A549 (cell line): ENCODE data around the gene KRT5. TPM values are rescaled to one million over a fixed set of nuclear protein-coding genes. Genes with fewer than 3 reads are reported as not detected.
"Not testable (repeated sequence)": the region's sequence is repeated elsewhere in the genome, so short reads cannot be mapped to it uniquely, and the experiment has no call there.

Experiments
- ATAC-seq, 2 experiments: fragments of 200-7000 bp in 1 of 2; fragments of >200 bp in 1 of 2; cut with Nextera tagmentation in 1 of 2; cut with Tn5 transposase in 1 of 2; 3 replicates each; pipeline versions ENCODE4 v1.8.0 to v1.9.1; 2018 to 2020; ENCODE audit warnings: mild to moderate bottlenecking in 1 of 2, moderate library complexity in 1 of 2
- CTCF ChIA-PET: fragments of 300-600 bp; sonication (Branson Sonifier 250); formaldehyde crosslinking; extraction: SDS; loops from one replicate; lab custom pipeline; 2021; ENCODE audit warnings: antibody characterized with exemption, inconsistent platforms; lab: Yijun Ruan, JAX
- POLR2A ChIA-PET: fragments of 350-600 bp; formaldehyde crosslinking; extraction: SDS; loops from one replicate; lab custom pipeline; 2021; ENCODE audit warnings: antibody characterized with exemption, inconsistent platforms; lab: Yijun Ruan, JAX
- DNase-seq, 2 experiments: peaks; one replicate each; pipeline versions ENCODE4 v3.0.0 to v3.0.0-alpha.2; 2011 to 2016; ENCODE audit warnings: low read depth in 1 of 2, low spot score in 1 of 2
- FAIRE-seq: peaks from 2 replicates; lab custom pipeline; 2011; peaks lifted over from hg19 to GRCh38; lab: Jason Lieb, UNC
- H3K27ac ChIP-seq, 2 experiments: fragments of >200 bp; sonication (Bioruptor Twin); formaldehyde crosslinking; 3 replicates each; pipeline ENCODE4 v1.5.1; 2016 to 2017
- H3K4me1 ChIP-seq: fragments of >200 bp; sonication (Bioruptor Twin); formaldehyde crosslinking; 3 replicates; pipeline ENCODE4 v1.6.1; 2016
- H3K4me2 ChIP-seq: fragments of >200 bp; sonication (Bioruptor Twin); formaldehyde crosslinking; 3 replicates; pipeline ENCODE4 v1.6.1; 2016
- H3K4me3 ChIP-seq: fragments of >200 bp; sonication (Bioruptor Twin); formaldehyde crosslinking; 3 replicates; pipeline ENCODE4 v1.5.1; 2016
- H3K9me3 ChIP-seq: fragments of >200 bp; sonication (Bioruptor Twin); formaldehyde crosslinking; 3 replicates; pipeline ENCODE4 v1.6.1; 2016
- BHLHE40 ChIP-seq: IDR thresholded peaks from 2 replicates; pipeline ENCODE4 v1.6.1; 2012; ENCODE audit warnings: low read depth, low read length, inconsistent platforms
- CEBPB ChIP-seq, 2 experiments: fragments of >200 bp in 1 of 2; sonication (Bioruptor Twin) in 1 of 2; formaldehyde crosslinking in 1 of 2; IDR thresholded peaks; 2 replicates each; pipeline ENCODE4 v1.6.1; 2012 to 2016
- CHD2 ChIP-seq: fragments of 150-350 bp; IDR thresholded peaks from 2 replicates; pipeline ENCODE4 v1.6.1; 2014; ENCODE audit warnings: low read length; ENCODE audit not compliant: partially characterized antibody
- CHD4 ChIP-seq: fragments of 200-600 bp; sonication (generic); IDR thresholded peaks from 2 replicates; pipeline ENCODE4 v1.6.1; 2016; ENCODE audit warnings: antibody characterized with exemption, mild to moderate bottlenecking, borderline replicate concordance
- CTCF ChIP-seq: fragments of >200 bp; sonication (Bioruptor Twin); formaldehyde crosslinking; IDR thresholded peaks from 3 replicates; pipeline ENCODE4 v1.5.1; 2016
- E2F6 ChIP-seq: IDR thresholded peaks from 2 replicates; pipeline ENCODE4 v1.6.1; 2012; ENCODE audit warnings: low read depth, borderline replicate concordance
- EHMT2 ChIP-seq: fragments of 200-600 bp; sonication (generic); IDR thresholded peaks from 2 replicates; pipeline ENCODE4 v1.6.1; 2016; ENCODE audit warnings: antibody characterized with exemption, low read depth, mild to moderate bottlenecking, moderate library complexity
- GATA3 ChIP-seq: IDR thresholded peaks from 2 replicates; pipeline ENCODE4 v1.6.1; 2012; ENCODE audit warnings: borderline replicate concordance
- HOXA7 ChIP-seq: fragments of 250-450 bp; sonication (Bioruptor Pico); IDR thresholded peaks from 2 replicates; pipeline ENCODE4 v1.5.0; 2020; ENCODE audit warnings: mild to moderate bottlenecking, moderate library complexity
- HOXB5 ChIP-seq: fragments of 250-450 bp; sonication (Bioruptor Pico); IDR thresholded peaks from 2 replicates; pipeline ENCODE4 v1.5.0; 2020; ENCODE audit warnings: mild to moderate bottlenecking, moderate library complexity
- JUNB ChIP-seq: fragments of >200 bp; sonication (Bioruptor Twin); formaldehyde crosslinking; IDR thresholded peaks from 2 replicates; pipeline ENCODE4 v1.6.1; 2016
- MAFK ChIP-seq: fragments of 450-650 bp; IDR thresholded peaks from 2 replicates; pipeline ENCODE4 v1.6.1; 2014; ENCODE audit not compliant: partially characterized antibody
- MYC ChIP-seq: IDR thresholded peaks from 2 replicates; pipeline ENCODE4 v1.6.1; 2012; ENCODE audit warnings: mild to moderate bottlenecking, inconsistent platforms, low read length, improper control_type of control experiment, borderline replicate concordance
- RARB ChIP-seq: fragments of 250-450 bp; sonication (Bioruptor Pico); IDR thresholded peaks from 2 replicates; pipeline ENCODE4 v1.8.0; 2021; ENCODE audit warnings: mild to moderate bottlenecking, moderate library complexity
- RFX5 ChIP-seq: fragments of 450-650 bp; IDR thresholded peaks from 2 replicates; pipeline ENCODE4 v1.7.1; 2014; ENCODE audit warnings: antibody characterized with exemption, mild to moderate bottlenecking, moderate library complexity
- SREBF2 ChIP-seq: fragments of 450-650 bp; IDR thresholded peaks from 2 replicates; pipeline ENCODE4 v1.6.1; 2014; ENCODE audit warnings: mild to moderate bottlenecking, moderate library complexity
- ZFP36 ChIP-seq: fragments of 450-650 bp; IDR thresholded peaks from 2 replicates; pipeline ENCODE4 v1.6.1; 2014; ENCODE audit warnings: borderline replicate concordance; ENCODE audit not compliant: partially characterized antibody
- ZNF302 ChIP-seq: fragments of 250-450 bp; sonication (Bioruptor Pico); IDR thresholded peaks from 2 replicates; pipeline ENCODE4 v1.9.0; 2021; ENCODE audit warnings: inconsistent platforms, mild to moderate bottlenecking, moderate library complexity
- WGBS: methylation state at CpG from one replicate; pipeline ENCODE4 v1.1.6; 2017; ENCODE audit errors: missing lambda C conversion rate; 5-methylcytosine and 5-hydroxymethylcytosine counted together
- polyA plus RNA-seq, 4 experiments: library from polyadenylated mRNA; depleted of rRNA in 3 of 4; stranded (reverse); fragments of >200 nt; fragmentation: RNase III in 1 of 4; extraction: RNeasy Plus Mini Kit Qiagen cat#74134 plus additional on column Dnase treatment in 1 of 4; gene quantifications; 2 replicates in 3 of 4; 3 replicates in 1 of 4; pipeline ENCODE4 v1.2.3, GENCODE V29; 2011 to 2017

KRT5 gene
- polyA plus RNA-seq, 2 of the 4 experiments (the other 2 are of a cell fraction): 0.06 to 0.25 TPM

- no peak for TF ChIP-seq MYC
Observed at GRCh38 chr12:52501490-52501889, 18.7 kb downstream of the KRT5 start (continued).

GRCh38 chr12:52500574-52500973 lies 19.6 kb downstream of the KRT5 start:
- not testable (repeated sequence) for H3K4me2 ChIP-seq, FAIRE-seq
- 59% methylated on average over 6 of the region's 6 CpGs for WGBS

GRCh38 chr12:52499806-52500560 lies 20.2 kb downstream of the KRT5 start:
- no peak for TF ChIP-seq SREBF2
- TF ChIP-seq CHD4: no peak
- TF ChIP-seq E2F6: no peak
- no peak for TF ChIP-seq HOXA7 (CRISPR knock-in tag)
- TF ChIP-seq ZNF302 (CRISPR knock-in tag): no peak
- no peak for TF ChIP-seq CTCF
- no peak for TF ChIP-seq BHLHE40
- TF ChIP-seq ZFP36: no peak
- WGBS: 80% methylated on average over 5 of the region's 5 CpGs
- no peak for FAIRE-seq
- peaks cover 31% of the 10 kb centered on the region for H3K4me1 ChIP-seq
- no peak for ATAC-seq
- DNase-seq: no peak
- no peak overlapping the region for H3K4me2 ChIP-seq
- H3K4me3 ChIP-seq: no peak overlapping the region
- ChIA-PET POLR2A (no interaction called here), CTCF (interaction anchor here (0.7 to 1.5 kb wide), 9 partner anchors 8 to 343 kb away, joined by 3 to 9 read pairs (median 4); no protein-coding TSS in a partner anchor)
- H3K9me3 ChIP-seq: no peaks in the 10 kb centered on the region
- H3K27ac ChIP-seq: no peak overlapping the region

More at GRCh38 chr12:52500574-52500973, 19.6 kb downstream of the KRT5 start:
- ATAC-seq, H3K4me3 ChIP-seq, H3K9me3 ChIP-seq, POLR2A ChIA-PET, DNase-seq, H3K27ac ChIP-seq: not testable (repeated sequence)
- CTCF ChIA-PET: interaction anchor here (0.8 to 1.5 kb wide), 5 partner anchors 55 to 605 kb away, joined by 3 to 5 read pairs (median 4); no protein-coding TSS in a partner anchor
- peaks cover 25% of the 10 kb centered on the region for H3K4me1 ChIP-seq

GRCh38 chr12:52498946-52499345 lies 21.2 kb downstream of the KRT5 start:
- no peak for TF ChIP-seq CHD2
- TF ChIP-seq GATA3: no peak
- TF ChIP-seq MAFK: no peak
- no peak for TF ChIP-seq EHMT2
- TF ChIP-seq RARB (CRISPR knock-in tag): no peak
- no peak for TF ChIP-seq RFX5
- TF ChIP-seq CTCF: no peak
- TF ChIP-seq JUNB: no peak
- no peak for TF ChIP-seq HOXB5 (CRISPR knock-in tag)
- TF ChIP-seq CEBPB (IDR thresholded peaks at IDR 0.05): no peak
- H3K27ac ChIP-seq: no peak overlapping the region
- no peak overlapping the region for H3K4me2 ChIP-seq
- no peak for FAIRE-seq
- no peak for ATAC-seq
- no peak overlapping the region for H3K4me3 ChIP-seq
- ChIA-PET CTCF (interaction anchor here (0.7 to 1.5 kb wide), 5 partner anchors 9 to 342 kb away, joined by 3 to 9 read pairs (median 4); no protein-coding TSS in a partner anchor), POLR2A (no interaction called here)
- no peak for DNase-seq
- whole genome bisulfite sequencing: 90% methylated on average over 1 of the region's 1 CpG
- peaks cover 39% of the 10 kb centered on the region for H3K4me1 ChIP-seq
- H3K9me3 ChIP-seq: no peaks in the 10 kb centered on the region
